ENCODE measurements around the gene UBXN7. TPM values are rescaled to one million over a fixed set of nuclear protein-coding genes. Genes with fewer than 3 reads are reported as not detected.
"Not testable (repeated sequence)": the region's sequence is repeated elsewhere in the genome, so short reads cannot be mapped to it uniquely, and the experiment has no call there.

Gene UBXN7
- total RNA-seq, 2 donors from 2014 or later, result 51.4 to 53.2 TPM

DNA sequence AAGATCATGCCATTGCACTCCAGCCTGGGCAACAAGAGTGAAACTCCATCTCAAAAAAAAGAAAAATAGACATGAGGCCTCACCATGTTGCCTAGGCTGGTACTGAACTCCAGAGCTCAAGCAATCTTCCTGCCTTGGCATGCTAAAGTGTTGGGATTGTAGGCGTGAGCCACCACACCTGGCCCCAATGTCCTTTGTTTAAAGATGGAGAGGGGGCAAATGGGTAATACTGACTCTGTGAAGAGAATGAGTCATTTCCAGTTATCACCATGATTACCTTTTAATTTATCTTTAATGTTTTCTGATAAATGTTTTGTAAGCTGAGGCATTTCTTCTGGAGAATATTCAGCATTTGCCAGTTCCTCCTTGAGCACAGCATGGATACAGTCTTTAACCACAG is 116.4 kb downstream of the UBXN7 start:
- DNase-seq (ENCODE audit: low spot score), result no peak
- H3K27ac Mint-ChIP-seq, result no peak overlapping the region
- no peaks in the 10 kb centered on the region for H3K36me3 Mint-ChIP-seq
- H3K4me1 Mint-ChIP-seq (ENCODE audit: low read depth in 2 of 2), result peaks cover 8 to 12% of the 10 kb centered on the region in 2 donors
- ATAC-seq, result no peak
- no peaks in the 10 kb centered on the region for H3K27me3 Mint-ChIP-seq
- H3K9me3 Mint-ChIP-seq, result no peaks in the 10 kb centered on the region
- no peak overlapping the region for H3K4me3 Mint-ChIP-seq

- H3K36me3 Mint-ChIP-seq, result no peaks in the 10 kb centered on the region
- no peaks in the 10 kb centered on the region for H3K9me3 Mint-ChIP-seq
- ATAC-seq, result no peak
- H3K27ac Mint-ChIP-seq, result peak overlapping the region in 1 of 2 donors; percentile 14
- DNase-seq (ENCODE audit: low spot score), result no peak
- no peak overlapping the region for H3K4me3 Mint-ChIP-seq
- no peaks in the 10 kb centered on the region for H3K27me3 Mint-ChIP-seq
- H3K4me1 Mint-ChIP-seq (ENCODE audit: low read depth in 2 of 2), result peaks cover 8 to 12% of the 10 kb centered on the region in 2 donors
These were observed 117.6 kb downstream of the UBXN7 start for GRCh38 chr3:196314597-196314996.

- not testable (repeated sequence) for ATAC-seq; H3K4me1 Mint-ChIP-seq (ENCODE audit: low read depth in 2 of 2); DNase-seq (ENCODE audit: low spot score); H3K4me3 Mint-ChIP-seq; H3K27me3 Mint-ChIP-seq; H3K36me3 Mint-ChIP-seq; H3K9me3 Mint-ChIP-seq
- peak overlapping the region in 1 of 2 donors; percentile 14 for H3K27ac Mint-ChIP-seq
These were observed 118.1 kb downstream of the UBXN7 start for GRCh38 chr3:196314086-196314485.

- not testable (repeated sequence) for H3K4me1 Mint-ChIP-seq (ENCODE audit: low read depth in 2 of 2); H3K4me3 Mint-ChIP-seq; ATAC-seq; H3K27me3 Mint-ChIP-seq; H3K9me3 Mint-ChIP-seq; H3K27ac Mint-ChIP-seq; H3K36me3 Mint-ChIP-seq; DNase-seq (ENCODE audit: low spot score)
These were observed 129.3 kb downstream of the UBXN7 start for GRCh38 chr3:196302960-196303359.

- DNase-seq (ENCODE audit: low spot score); H3K27me3 Mint-ChIP-seq; H3K27ac Mint-ChIP-seq; H3K4me1 Mint-ChIP-seq (ENCODE audit: low read depth in 2 of 2); H3K36me3 Mint-ChIP-seq; H3K4me3 Mint-ChIP-seq; ATAC-seq; H3K9me3 Mint-ChIP-seq: not testable (repeated sequence)
These were observed 129.7 kb downstream of the UBXN7 start for GRCh38 chr3:196302551-196302950.

- DNase-seq (ENCODE audit: low spot score) (no peak), ATAC-seq (no peak)
- Mint-ChIP-seq H3K4me3 (no peak overlapping the region), H3K4me1 (ENCODE audit: low read depth in 2 of 2) (no peaks in the 10 kb centered on the region), H3K9me3 (no peaks in the 10 kb centered on the region), H3K27me3 (no peaks in the 10 kb centered on the region), H3K36me3 (no peaks in the 10 kb centered on the region), H3K27ac (no peak overlapping the region)
These were observed 133.7 kb downstream of the UBXN7 start for GRCh38 chr3:196298521-196298920.

Other genes with a start within 250 kb of the UBXN7 start
- 1 to 10 TPM in 1 of 2 donors, not detected in 1; 1.0 TPM for gene ZDHHC19, start 221.0 kb downstream of the UBXN7 start, total RNA-seq
- gene SLC51A, start 215.9 kb downstream of the UBXN7 start, total RNA-seq, result not detected
- gene PCYT1A, start 144.7 kb downstream of the UBXN7 start, total RNA-seq, result 100 to 1,000 TPM in 1 of 2 donors, 10 to 100 TPM in 1; 99.7 to 129 TPM
- 10 to 100 TPM; 10.1 to 12.7 TPM for gene DYNLT2B, start 114.2 kb downstream of the UBXN7 start, total RNA-seq
- gene TM4SF19, start 94.0 kb downstream of the UBXN7 start, total RNA-seq, result under 1 TPM in 1 of 2 donors, not detected in 1; 0.81 TPM
- 10 to 100 TPM; 22.2 to 29.9 TPM for gene RNF168, start 71.3 kb upstream of the UBXN7 start, total RNA-seq
- gene SMCO1, start 82.9 kb upstream of the UBXN7 start, total RNA-seq, result not detected
- 10 to 100 TPM; 19.7 to 23.0 TPM for gene WDR53, start 136.1 kb upstream of the UBXN7 start, total RNA-seq
- gene FBXO45, start 136.2 kb upstream of the UBXN7 start, total RNA-seq, result 10 to 100 TPM; 17.7 to 22.3 TPM
- 10 to 100 TPM; 40.3 to 55.7 TPM for gene NRROS, start 207.3 kb upstream of the UBXN7 start, total RNA-seq